CD4-positive, alpha-beta T cell treated with Interleukin-21 for 1 hour (primary cell): ENCODE data around the gene OR5A2.
"Not testable (repeated sequence)": the region's sequence is repeated elsewhere in the genome, so short reads cannot be mapped to it uniquely, and the experiment has no call there.

Experiments used
- DNase-seq: peaks from one replicate; pipeline ENCODE4 v3.0.0-alpha.2; 2020

Gene OR5A2

DNA sequence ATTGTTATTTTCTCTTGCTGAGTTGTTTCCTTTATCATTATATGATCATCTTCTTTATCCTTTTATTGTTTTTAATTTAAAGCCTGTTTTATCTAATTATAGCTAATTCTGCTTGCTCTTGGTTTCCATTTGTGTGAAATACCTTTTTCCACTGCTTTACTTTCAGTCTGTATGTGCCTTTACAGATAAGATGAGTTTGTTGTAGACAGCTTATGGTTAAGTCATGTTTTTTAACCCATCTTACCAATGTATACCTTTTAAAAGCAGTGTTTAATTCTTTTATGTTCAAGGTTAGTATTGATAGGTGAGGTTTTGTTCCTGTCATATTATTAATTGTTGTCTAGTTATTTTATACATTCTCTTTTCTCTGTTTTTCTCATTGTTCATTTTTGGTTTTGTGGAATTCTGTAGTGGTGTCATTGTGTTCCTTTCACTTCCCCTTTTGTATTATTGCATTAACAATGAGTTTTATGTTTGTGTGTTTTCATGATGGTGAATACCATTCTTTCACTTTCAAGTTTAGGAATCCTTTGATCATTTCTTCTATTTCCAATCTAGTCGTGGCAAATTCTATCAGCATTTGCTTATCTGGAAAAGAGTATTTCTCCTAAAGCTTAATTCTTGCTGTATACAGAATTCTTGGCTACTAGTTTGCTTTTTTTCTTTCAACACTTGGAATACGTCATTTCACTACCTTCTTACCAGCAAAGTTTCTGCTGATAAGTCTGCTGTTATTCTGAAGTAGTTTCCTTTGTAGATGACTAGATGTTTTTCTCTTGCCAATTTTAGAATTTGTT is 45.8 kb downstream of the OR5A2 start:
- DNase-seq = no peak

DNA sequence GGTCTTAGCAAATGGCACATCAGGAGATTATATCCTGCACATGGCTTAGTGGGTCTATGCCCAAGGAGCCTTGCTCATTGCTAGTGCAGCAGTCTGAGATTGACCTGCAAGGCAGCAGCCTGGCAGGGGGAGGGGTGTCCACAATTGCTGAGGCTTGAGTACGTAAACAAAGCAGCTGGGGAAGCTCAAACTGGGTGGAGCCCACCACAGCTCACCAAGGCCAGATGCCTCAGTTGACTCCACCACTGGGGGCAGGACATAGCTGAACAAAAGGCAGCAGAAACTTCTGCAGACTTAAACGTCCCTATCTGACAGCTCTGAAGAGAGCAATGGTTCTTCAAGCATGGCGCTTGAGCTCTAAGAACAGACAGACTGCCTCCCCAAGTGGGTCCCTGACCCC is 53.9 kb downstream of the OR5A2 start:
- DNase-seq = not testable (repeated sequence)

DNA sequence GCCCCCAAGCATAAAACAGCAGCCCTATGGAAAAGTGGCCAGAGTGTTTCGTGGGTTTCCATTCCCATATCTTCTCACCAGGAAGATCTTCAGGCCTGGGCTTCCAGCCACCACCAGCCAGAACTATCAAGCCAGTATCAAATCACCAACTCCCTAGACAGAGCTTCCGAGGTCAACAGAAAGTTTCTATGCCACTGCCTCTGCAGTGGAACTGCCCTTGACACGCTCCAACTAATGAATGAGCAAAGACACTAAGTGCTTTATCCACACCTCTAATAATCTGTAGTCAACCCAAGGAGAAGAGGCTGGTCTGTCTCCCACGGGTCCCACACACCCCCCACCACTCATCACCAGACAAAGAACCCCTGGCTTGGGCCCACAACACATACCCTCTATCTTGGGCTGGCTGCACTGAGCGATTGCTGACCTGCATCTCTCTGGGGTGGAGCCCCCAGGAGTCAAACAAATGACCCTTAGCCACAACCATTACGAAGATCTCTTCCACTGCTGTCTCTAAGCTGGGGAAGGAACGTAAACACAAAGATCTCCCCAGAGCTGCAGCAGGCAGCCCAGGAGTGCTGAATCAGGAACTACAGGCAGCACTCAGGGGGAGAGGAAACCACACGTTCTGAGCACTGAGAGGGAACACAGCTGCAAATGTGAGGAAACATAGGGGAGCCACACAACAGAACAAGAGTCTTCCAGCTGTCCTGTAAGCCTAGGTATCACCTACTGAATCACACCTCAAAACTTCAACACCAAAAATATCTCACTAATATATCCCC is 57.8 kb downstream of the OR5A2 start:
- DNase-seq = no peak
